H1 (cell line): Measurements from ENCODE around the gene TEAD1. TPM values are rescaled to one million over a fixed set of nuclear protein-coding genes. Genes with fewer than 3 reads are reported as not detected.

ENCODE experiments used
- CTCF ChIA-PET: fragments of 300-600 bp; sonication (Branson Sonifier 250); formaldehyde crosslinking; loops from one replicate; lab custom pipeline; 2021; ENCODE audit not compliant: partially characterized antibody; lab: Charles Lee
- POLR2A ChIA-PET: fragments of 300-600 bp; sonication (Branson Sonifier 250); formaldehyde crosslinking; loops from one replicate; lab custom pipeline; 2021; ENCODE audit warnings: inconsistent platforms; ENCODE audit not compliant: partially characterized antibody; lab: Charles Lee
- DNase-seq, 2 experiments: peaks; one replicate each; pipeline versions ENCODE4 v3.0.0 to v3.0.0-alpha.2; 2010 to 2022; ENCODE audit warnings: low spot score in 2 of 2, low read depth in 1 of 2, mixed read lengths in 1 of 2
- FAIRE-seq: peaks from 2 replicates; lab custom pipeline; 2011; peaks lifted over from hg19 to GRCh38; lab: Jason Lieb, UNC
- H2AFZ ChIP-seq: 2 replicates; pipeline ENCODE4 v1.8.1; 2012; ENCODE audit warnings: low read length, inconsistent platforms
- H2AK5ac ChIP-seq: 2 replicates; pipeline ENCODE4 v1.6.1; 2013; ENCODE audit warnings: low read depth, low read length
- H2BK120ac ChIP-seq: replicated peaks from 2 replicates; pipeline ENCODE3; 2013; ENCODE audit warnings: low read depth, low read length, inconsistent platforms
- H2BK12ac ChIP-seq: 2 replicates; pipeline ENCODE4 v1.6.1; 2013; ENCODE audit warnings: low read depth, low read length
- H2BK15ac ChIP-seq: 2 replicates; pipeline ENCODE4 v1.6.1; 2013; ENCODE audit warnings: low read length
- H2BK20ac ChIP-seq: 2 replicates; pipeline ENCODE4 v1.6.1; 2013; ENCODE audit warnings: low read length
- H2BK5ac ChIP-seq: 2 replicates; pipeline ENCODE4 v1.6.1; 2013; ENCODE audit warnings: low read depth, low read length
- H3K14ac ChIP-seq: 2 replicates; pipeline ENCODE4 v1.6.1; 2013; ENCODE audit warnings: inconsistent platforms; ENCODE audit not compliant: insufficient read length
- H3K18ac ChIP-seq: 2 replicates; pipeline ENCODE4 v1.6.1; 2013; ENCODE audit warnings: low read length; ENCODE audit errors: extremely low read depth
- H3K23ac ChIP-seq: 2 replicates; pipeline ENCODE4 v1.6.1; 2013; ENCODE audit warnings: inconsistent platforms; ENCODE audit not compliant: insufficient read length
- H3K23me2 ChIP-seq: 2 replicates; pipeline ENCODE4 v1.6.1; 2013; ENCODE audit warnings: low read depth, low read length
- H3K27ac ChIP-seq: 2 replicates; pipeline ENCODE4 v1.6.1; 2011; ENCODE audit warnings: low read depth, low read length, inconsistent platforms
- H3K27me3 ChIP-seq, 4 experiments: replicated peaks in 1 of 4; 1 replicate in 1 of 4; 2 replicates in 3 of 4; pipeline versions ENCODE4 v1.6.1 to v1.8.1; 2011 to 2013; ENCODE audit warnings: low read length in 3 of 4, mild to moderate bottlenecking in 3 of 4, inconsistent platforms in 2 of 4, mixed read lengths in 2 of 4, moderate library complexity in 1 of 4; ENCODE audit not compliant: control insufficient read depth in 3 of 4, insufficient read depth in 3 of 4; ENCODE audit errors: extremely low read depth in 1 of 4
- H3K36me3 ChIP-seq, 4 experiments: 2 replicates each; pipeline versions ENCODE4 v1.6.1 to v1.8.1; 2011 to 2013; ENCODE audit warnings: mild to moderate bottlenecking in 4 of 4, low read length in 3 of 4, moderate library complexity in 2 of 4, control low read depth in 1 of 4, inconsistent platforms in 1 of 4; ENCODE audit not compliant: insufficient read depth in 4 of 4, control insufficient read depth in 2 of 4
- H3K4ac ChIP-seq: replicated peaks from 2 replicates; pipeline ENCODE3; 2013; ENCODE audit warnings: low read length, low read depth, mixed read lengths, inconsistent platforms; ENCODE audit not compliant: insufficient read length
- H3K4me1 ChIP-seq, 4 experiments: replicated peaks in 1 of 4; 1 replicate in 1 of 4; 2 replicates in 3 of 4; pipeline versions ENCODE4 v1.6.1 to v1.8.1; 2011 to 2013; ENCODE audit warnings: low read length in 3 of 4, inconsistent platforms in 2 of 4, mixed read lengths in 1 of 4; ENCODE audit not compliant: insufficient read depth in 4 of 4, control insufficient read depth in 3 of 4
- H3K4me2 ChIP-seq, 2 experiments: 2 replicates each; pipeline versions ENCODE4 v1.6.1 to v1.8.1; 2011 to 2013; ENCODE audit warnings: low read depth in 2 of 2, low read length in 2 of 2, control low read depth in 1 of 2, inconsistent platforms in 1 of 2, mild to moderate bottlenecking in 1 of 2; ENCODE audit not compliant: insufficient read depth in 1 of 2
- H3K4me3 ChIP-seq, 4 experiments: fragments of 200-600, 300-600 bp in 1 of 4; sonication (generic), shearing (Covaris generic), sonication (Bioruptor Twin) in 1 of 4; 2 replicates each; pipeline versions ENCODE4 v1.5.1 to v1.8.1; 2011 to 2016; ENCODE audit warnings: low read length in 4 of 4, low read depth in 3 of 4, control low read depth in 2 of 4, inconsistent platforms in 2 of 4, mild to moderate bottlenecking in 2 of 4, mixed read lengths in 1 of 4, moderate library complexity in 1 of 4; ENCODE audit not compliant: insufficient read depth in 2 of 4; ENCODE audit errors: extremely low read depth in 1 of 4
- H3K56ac ChIP-seq: replicated peaks from 2 replicates; pipeline ENCODE3; 2013; ENCODE audit warnings: low read depth, mild to moderate bottlenecking, mixed read lengths, low read length, inconsistent platforms; ENCODE audit not compliant: insufficient read length
- H3K79me1 ChIP-seq: 2 replicates; pipeline ENCODE4 v1.6.1; 2013; ENCODE audit warnings: low read depth, low read length, control low read depth
- H3K79me2 ChIP-seq, 2 experiments: 2 replicates each; pipeline versions ENCODE4 v1.6.1 to v1.8.1; 2012 to 2013; ENCODE audit warnings: low read length in 2 of 2, mild to moderate bottlenecking in 2 of 2, inconsistent platforms in 1 of 2; ENCODE audit not compliant: insufficient read depth in 2 of 2, control insufficient read depth in 1 of 2
- H3K9ac ChIP-seq, 4 experiments: replicated peaks in 1 of 4; 1 replicate in 1 of 4; 2 replicates in 3 of 4; pipeline versions ENCODE4 v1.6.1 to v1.8.1; 2011 to 2013; ENCODE audit warnings: low read depth in 3 of 4, low read length in 3 of 4, control low read depth in 2 of 4, mild to moderate bottlenecking in 2 of 4, moderate library complexity in 2 of 4, inconsistent platforms in 1 of 4; ENCODE audit errors: extremely low read depth in 1 of 4
- H3K9me3 ChIP-seq, 2 experiments: 2 replicates each; pipeline versions ENCODE4 v1.6.1 to v1.8.1; 2012 to 2013; ENCODE audit warnings: mild to moderate bottlenecking in 2 of 2, moderate library complexity in 2 of 2, control low read depth in 1 of 2, inconsistent platforms in 1 of 2, low read depth in 1 of 2, low read length in 1 of 2, mixed read lengths in 1 of 2; ENCODE audit not compliant: insufficient read depth in 2 of 2
- H4K20me1 ChIP-seq, 2 experiments: replicated peaks in 1 of 2; 2 replicates each; pipeline versions ENCODE3 to v1.8.1; 2011 to 2013; ENCODE audit warnings: inconsistent platforms in 2 of 2, low read length in 2 of 2, mild to moderate bottlenecking in 1 of 2; ENCODE audit not compliant: insufficient read depth in 2 of 2, control insufficient read depth in 1 of 2
- H4K5ac ChIP-seq: 2 replicates; pipeline ENCODE4 v1.6.1; 2013; ENCODE audit warnings: low read length, low read depth, mixed read lengths, inconsistent platforms; ENCODE audit not compliant: insufficient read length
- H4K8ac ChIP-seq: 2 replicates; pipeline ENCODE4 v1.8.0; 2013; ENCODE audit warnings: mild to moderate bottlenecking, moderate library complexity, low read length, inconsistent platforms; ENCODE audit not compliant: insufficient read depth; ENCODE audit errors: extremely low read depth
- H4K91ac ChIP-seq: replicated peaks from 2 replicates; pipeline ENCODE3; 2013; ENCODE audit warnings: low read length, mixed read lengths, inconsistent platforms; ENCODE audit not compliant: insufficient read length
- CBX8 ChIP-seq: fragments of 300-800, 300-1000 bp; sonication (generic); IDR thresholded peaks from 2 replicates; pipeline ENCODE4 v1.7.1; 2016; ENCODE audit warnings: low read depth, low read length, borderline replicate concordance
- CREB1 ChIP-seq: IDR thresholded peaks from 2 replicates; pipeline ENCODE4 v1.6.1; 2012; ENCODE audit warnings: inconsistent platforms
- KDM5A ChIP-seq: fragments of 200-600 bp; IDR thresholded peaks from 2 replicates; pipeline ENCODE4 v1.7.1; 2012; ENCODE audit warnings: mild to moderate bottlenecking, low read length, inconsistent platforms, mixed read lengths
- WGBS, 2 experiments: shearing (Covaris generic) in 1 of 2; methylation state at CpG; one replicate each; pipeline versions ENCODE4 v1.1.6 to v1.1.7; 2013 to 2015; ENCODE audit warnings: low lambda C conversion rate in 2 of 2, mixed read lengths in 2 of 2, inconsistent platforms in 1 of 2, low coverage in 1 of 2, missing lambda C conversion rate in 1 of 2; ENCODE audit not compliant: insufficient replicate concordance in 2 of 2, insufficient coverage in 1 of 2, insufficient read length in 1 of 2; ENCODE audit errors: extremely low coverage in 1 of 2, missing lambda C conversion rate in 1 of 2; 5-methylcytosine and 5-hydroxymethylcytosine counted together
- polyA plus RNA-seq, 7 experiments: library from polyadenylated mRNA; depleted of rRNA in 3 of 7; stranded (reverse) in 5 of 7; unstranded in 2 of 7; fragments of >200 nt in 5 of 7; fragments of 200-250 nt in 2 of 7; gene quantifications; 1 replicate in 5 of 7; 2 replicates in 1 of 7; 4 replicates in 1 of 7; pipeline versions ENCODE4 v1.2.1 to v1.2.3, GENCODE V29; 2011 to 2013; ENCODE audit warnings: missing spikeins in 2 of 7, mixed read lengths in 2 of 7
- total RNA-seq: library from RNA; stranded (reverse); fragmentation: NEBNext Ultra II Directional; extraction: Animal tissue kit (Norgen Biotek cat#: 25700); gene quantifications from 2 replicates; pipeline ENCODE4 v1.2.1, GENCODE V29; 2021
- TF ChIP-seq, protein P1 (sequence below): IDR thresholded peaks from 2 replicates; pipeline ENCODE4 v1.6.1; 2012; ENCODE audit warnings: low read length, inconsistent platforms

The TEAD1 gene
- total and polyA plus RNA-seq, 2 of the 8 experiments (the other 6 are each of a cell fraction or from before 2014, with no cell fraction given): 15.6 to 67.4 TPM

DNA sequence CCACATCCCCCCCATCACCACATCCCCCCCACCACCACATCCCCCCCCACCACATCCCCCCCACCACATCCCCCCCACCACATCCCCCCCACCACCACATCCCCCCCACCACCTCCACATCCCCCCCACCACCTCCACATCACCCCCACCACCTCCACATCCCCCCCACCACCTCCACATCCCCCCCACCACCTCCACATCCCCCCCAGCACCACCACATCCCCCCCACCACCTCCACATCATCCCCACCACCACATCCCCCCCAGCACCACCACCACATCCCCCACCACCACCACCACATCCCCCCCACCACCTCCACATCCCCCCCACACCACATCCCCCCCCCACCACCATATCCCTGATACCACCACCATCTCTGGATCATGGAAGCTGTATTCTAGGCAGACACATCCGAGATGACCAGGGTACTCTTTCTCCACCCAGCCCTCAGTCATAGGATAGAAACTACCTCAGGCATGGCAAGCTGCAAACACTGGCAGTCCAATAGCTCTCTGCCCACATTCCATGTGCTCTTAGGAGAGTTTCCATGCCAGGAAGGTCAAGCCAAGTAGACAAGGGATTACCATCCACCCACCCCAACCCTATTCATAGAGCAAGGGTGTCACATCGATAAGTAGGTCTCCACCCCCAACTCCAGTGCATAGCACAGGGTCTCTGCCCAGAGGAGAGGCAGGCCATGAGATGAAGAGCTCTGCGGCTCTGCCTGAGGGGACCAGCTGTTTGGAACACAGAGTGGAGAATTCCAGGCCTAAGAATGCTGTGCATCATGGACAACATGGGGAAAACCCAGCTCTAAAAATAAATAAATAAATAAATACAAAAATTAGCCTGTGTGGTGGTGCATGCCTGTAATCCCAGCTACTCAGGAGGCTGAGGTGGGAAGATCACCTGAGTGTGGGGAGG is 33.0 kb upstream of the TEAD1 start:
- Histone ChIP-seq H2BK5ac (no peak overlapping the region), H3K79me1 (no peaks in the 10 kb centered on the region), H3K36me3 (no peaks in the 10 kb centered on the region), H3K23me2 (peaks cover 4% of the 10 kb centered on the region), H2BK15ac (no peak overlapping the region), H4K8ac (no peak overlapping the region), H3K18ac (no peak overlapping the region), H3K23ac (no peak overlapping the region), H2BK12ac (no peak overlapping the region), H3K27me3 (no peaks in the 10 kb centered on the region), H4K91ac (no peak overlapping the region), H3K56ac (no peak overlapping the region), H3K27ac (no peak overlapping the region), H2AK5ac (no peak overlapping the region), H3K9ac (no peak overlapping the region), H3K4me1 (0 out of 7 replicates have a peak, but pooled peaks cover 0 to 1% (median 0%) of the 10 kb centered on the region in 4 experiments), H3K4ac (no peak overlapping the region), H3K79me2 (no peaks in the 10 kb centered on the region), H3K9me3 (peaks cover 0 to 2% of the 10 kb centered on the region in 2 experiments; a peak in 1 of 4 replicates), H2BK20ac (no peak overlapping the region), H3K4me3 (no peak overlapping the region), H2BK120ac (no peak overlapping the region), H3K14ac (no peak overlapping the region), H2AFZ (no peak overlapping the region; the same call in 1 of the 2 replicates), H4K20me1 (no peaks in the 10 kb centered on the region), H4K5ac (no peak overlapping the region), H3K4me2 (no peak overlapping the region)
- ChIA-PET POLR2A (no interaction called here), CTCF (interaction anchor here (0.6 to 2.2 kb wide), 5 partner anchors 9 to 310 kb away, joined by 3 to 12 read pairs (median 4); no protein-coding TSS in a partner anchor)
- DNase-seq (no peak), FAIRE-seq (no peak)
- WGBS, 2 experiments: 90% methylated on average over 3 of the region's 3 CpGs; no CpG with 5 or more reads in 1 of the 2 experiments
- TF ChIP-seq, protein P1, sequence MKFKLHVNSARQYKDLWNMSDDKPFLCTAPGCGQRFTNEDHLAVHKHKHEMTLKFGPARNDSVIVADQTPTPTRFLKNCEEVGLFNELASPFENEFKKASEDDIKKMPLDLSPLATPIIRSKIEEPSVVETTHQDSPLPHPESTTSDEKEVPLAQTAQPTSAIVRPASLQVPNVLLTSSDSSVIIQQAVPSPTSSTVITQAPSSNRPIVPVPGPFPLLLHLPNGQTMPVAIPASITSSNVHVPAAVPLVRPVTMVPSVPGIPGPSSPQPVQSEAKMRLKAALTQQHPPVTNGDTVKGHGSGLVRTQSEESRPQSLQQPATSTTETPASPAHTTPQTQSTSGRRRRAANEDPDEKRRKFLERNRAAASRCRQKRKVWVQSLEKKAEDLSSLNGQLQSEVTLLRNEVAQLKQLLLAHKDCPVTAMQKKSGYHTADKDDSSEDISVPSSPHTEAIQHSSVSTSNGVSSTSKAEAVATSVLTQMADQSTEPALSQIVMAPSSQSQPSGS: no peak
- no peak for TF ChIP-seq KDM5A
- no peak for TF ChIP-seq CBX8
- no peak for TF ChIP-seq CREB1
